Liver (tissue), 9 donors: ENCODE results near the gene CEP20. TPM values are rescaled to one million over a fixed set of nuclear protein-coding genes. Genes with fewer than 3 reads are reported as not detected.
"Not testable (repeated sequence)": the region's sequence is repeated elsewhere in the genome, so short reads cannot be mapped to it uniquely, and the experiment has no call there.

Experiments
- DNase-seq: peaks from one replicate; pipeline ENCODE4 v3.0.0-alpha.2; 2017; ENCODE audit warnings: low spot score
- H3K27ac ChIP-seq, 2 donors: one replicate each; pipeline ENCODE4 v1.7.0; 2013; ENCODE audit warnings: inconsistent platforms in 2 of 2, low read length in 2 of 2, control low read depth in 1 of 2, low read depth in 1 of 2, mild to moderate bottlenecking in 1 of 2
- H3K27me3 ChIP-seq, 4 donors: one replicate each; pipeline versions ENCODE4 v1.6.1 to v1.7.0; 2013; ENCODE audit warnings: low read length in 3 of 4, inconsistent platforms in 1 of 4, mild to moderate bottlenecking in 1 of 4, moderate library complexity in 1 of 4; ENCODE audit not compliant: control insufficient read depth in 4 of 4, insufficient read depth in 4 of 4
- H3K36me3 ChIP-seq, 4 donors: one replicate each; pipeline versions ENCODE4 v1.6.1 to v1.7.0; 2013; ENCODE audit warnings: low read length in 3 of 4, mild to moderate bottlenecking in 3 of 4, low read depth in 1 of 4, moderate library complexity in 1 of 4; ENCODE audit not compliant: control insufficient read depth in 4 of 4, insufficient read depth in 3 of 4
- H3K4me1 ChIP-seq, 4 donors: one replicate each; pipeline versions ENCODE4 v1.6.1 to v1.7.0; 2013; ENCODE audit warnings: low read length in 3 of 4, mild to moderate bottlenecking in 3 of 4, moderate library complexity in 1 of 4; ENCODE audit not compliant: control insufficient read depth in 4 of 4, insufficient read depth in 4 of 4
- H3K4me3 ChIP-seq, 3 donors: one replicate each; pipeline versions ENCODE4 v1.6.1 to v1.7.0; 2013; ENCODE audit warnings: low read length in 3 of 3, control low read depth in 1 of 3, low read depth in 1 of 3, mild to moderate bottlenecking in 1 of 3
- H3K9ac ChIP-seq, 2 donors: one replicate each; pipeline ENCODE4 v1.7.0; 2013; ENCODE audit warnings: low read length in 2 of 2, mild to moderate bottlenecking in 2 of 2, moderate library complexity in 2 of 2, control low read depth in 1 of 2, low read depth in 1 of 2
- H3K9me3 ChIP-seq, 4 donors: one replicate each; pipeline versions ENCODE4 v1.6.1 to v1.7.0; 2013; ENCODE audit warnings: low read length in 3 of 4; ENCODE audit not compliant: control insufficient read depth in 4 of 4
- EGR1 ChIP-seq, 2 donors: IDR thresholded peaks; 2 replicates each; pipeline ENCODE4 v1.6.1; 2016 to 2018; ENCODE audit warnings: antibody characterized with exemption in 2 of 2, low read depth in 2 of 2
- FOXA1 ChIP-seq: IDR thresholded peaks from 2 replicates; pipeline ENCODE4 v1.6.1; 2016; ENCODE audit warnings: antibody characterized with exemption
- FOXA2 ChIP-seq: IDR thresholded peaks from 2 replicates; pipeline ENCODE4 v1.6.1; 2016; ENCODE audit warnings: antibody characterized with exemption
- GABPA ChIP-seq, 2 donors: IDR thresholded peaks in 1 of 2; conservative IDR thresholded peaks in 1 of 2; 2 replicates each; pipeline ENCODE4 v1.6.1; 2016; ENCODE audit warnings: antibody characterized with exemption in 2 of 2, mild to moderate bottlenecking in 1 of 2, moderate library complexity in 1 of 2
- HNF4A ChIP-seq, 2 donors: conservative IDR thresholded peaks; 2 replicates each; pipeline ENCODE4 v1.6.1; 2016; ENCODE audit warnings: antibody characterized with exemption in 2 of 2, mild to moderate bottlenecking in 2 of 2
- HNF4G ChIP-seq: IDR thresholded peaks from 2 replicates; pipeline ENCODE4 v1.6.1; 2016; ENCODE audit warnings: antibody characterized with exemption
- JUND ChIP-seq, 2 donors: IDR thresholded peaks; 2 replicates each; pipeline ENCODE4 v1.6.1; 2016; ENCODE audit warnings: antibody characterized with exemption in 2 of 2
- MAX ChIP-seq: IDR thresholded peaks from 2 replicates; pipeline ENCODE4 v1.6.1; 2016; ENCODE audit warnings: antibody characterized with exemption
- RAD21 ChIP-seq, 2 donors: IDR thresholded peaks; 2 replicates each; pipeline ENCODE4 v1.6.1; 2016; ENCODE audit warnings: antibody characterized with exemption in 2 of 2, mild to moderate bottlenecking in 2 of 2
- RXRA ChIP-seq, 2 donors: IDR thresholded peaks; 2 replicates each; pipeline ENCODE4 v1.6.1; 2017 to 2018; ENCODE audit warnings: antibody characterized with exemption in 2 of 2, mild to moderate bottlenecking in 1 of 2
- TAF1 ChIP-seq: conservative IDR thresholded peaks from 2 replicates; pipeline ENCODE4 v1.6.1; 2016; ENCODE audit warnings: antibody characterized with exemption, mild to moderate bottlenecking
- YY1 ChIP-seq: IDR thresholded peaks from 2 replicates; pipeline ENCODE4 v1.6.1; 2016; ENCODE audit warnings: antibody characterized with exemption, mild to moderate bottlenecking
- ZBTB33 ChIP-seq: IDR thresholded peaks from 2 replicates; pipeline ENCODE4 v1.6.1; 2016; ENCODE audit warnings: antibody characterized with exemption
- WGBS: extraction: QIAGEN DNeasy Blood & Tissue Kit; methylation state at CpG from one replicate; pipeline ENCODE4 v1.1.7; 2013; 5-methylcytosine and 5-hydroxymethylcytosine counted together
- polyA plus RNA-seq, 2 donors: library from polyadenylated mRNA; stranded (reverse) in 1 of 2; unstranded in 1 of 2; fragments of 200-250 nt in 1 of 2; fragments of >200 nt in 1 of 2; fragmentation: Nextera tagmentation in 1 of 2; extraction: Ambion mirVana in 1 of 2; gene quantifications; one replicate each; pipeline versions ENCODE4 v1.2.1 to v1.2.3, GENCODE V29; 2013 to 2015
- total RNA-seq, 2 donors: library from RNA; depleted of rRNA; stranded (reverse); fragments of >200 nt; gene quantifications; one replicate each; pipeline ENCODE4 v1.2.3, GENCODE V29; 2014
- TF ChIP-seq, protein P1 (sequence below): IDR thresholded peaks from 2 replicates; pipeline ENCODE4 v1.6.1; 2016; ENCODE audit warnings: antibody characterized with exemption
- TF ChIP-seq, protein P2 (sequence below): IDR thresholded peaks from 2 replicates; pipeline ENCODE4 v1.6.1; 2016; ENCODE audit warnings: antibody characterized with exemption, mild to moderate bottlenecking
- donor health status: healthy.
- donor health status: healthy.
- donor health status: healthy.
- donor health status: healthy.
- donor health status: healthy.

Gene CEP20
- total and polyA plus RNA-seq, 4 donors, result 10.7 to 19.2 (median 13.3) TPM

DNA sequence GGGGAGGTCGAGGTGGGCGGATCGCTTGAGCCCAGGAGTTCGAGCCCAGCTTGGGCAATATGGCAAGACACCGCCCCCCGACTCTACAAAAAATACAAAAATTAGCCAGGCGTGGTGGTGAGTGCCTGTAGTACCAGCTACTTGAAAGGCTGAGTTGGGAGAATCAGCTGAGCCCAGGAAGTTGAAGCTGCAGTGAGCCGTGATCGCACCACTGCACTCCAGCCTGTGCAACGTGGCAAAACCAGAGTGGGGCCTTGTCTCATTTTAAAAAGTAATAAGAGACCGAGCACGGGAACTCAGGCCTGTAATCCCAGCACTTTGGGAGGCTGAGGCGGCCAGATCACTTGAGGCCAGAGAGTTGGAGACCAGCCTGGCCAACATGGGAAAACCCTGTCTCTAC lies 36.6 kb upstream of the CEP20 start:
- WGBS, result 96% methylated on average over 13 of the region's 13 CpGs
- H3K4me1 ChIP-seq, result no peaks in the 10 kb centered on the region
- no peak overlapping the region for H3K27ac ChIP-seq
- TF ChIP-seq FOXA1, result no peak
- TF ChIP-seq FOXA2, result no peak
- no peak for TF ChIP-seq TAF1
- TF ChIP-seq HNF4A (conservative IDR thresholded peaks at IDR 0.05), result no peak
- TF ChIP-seq ZBTB33, result no peak
- no peak for TF ChIP-seq RXRA (IDR thresholded peaks at IDR 0.05)
- TF ChIP-seq GABPA (IDR thresholded peaks at IDR 0.05 in 1 of 2, conservative IDR thresholded peaks at IDR 0.05 in 1 of 2), result no peak
- no peak for TF ChIP-seq HNF4G
- TF ChIP-seq RAD21 (IDR thresholded peaks at IDR 0.05), result no peak
- TF ChIP-seq YY1, result no peak
- TF ChIP-seq, protein P1, sequence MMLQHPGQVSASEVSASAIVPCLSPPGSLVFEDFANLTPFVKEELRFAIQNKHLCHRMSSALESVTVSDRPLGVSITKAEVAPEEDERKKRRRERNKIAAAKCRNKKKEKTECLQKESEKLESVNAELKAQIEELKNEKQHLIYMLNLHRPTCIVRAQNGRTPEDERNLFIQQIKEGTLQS, result no peak
- DNase-seq, result no peak
- no peaks in the 10 kb centered on the region for H3K9me3 ChIP-seq
- no peak overlapping the region for H3K4me3 ChIP-seq
- no peaks in the 10 kb centered on the region for H3K36me3 ChIP-seq
- H3K27me3 ChIP-seq, result no peaks in the 10 kb centered on the region
- no peak overlapping the region for H3K9ac ChIP-seq

GRCh38 chr16:15919331-15919730 lies 30.9 kb upstream of the CEP20 start:
- TF ChIP-seq EGR1 (IDR thresholded peaks at IDR 0.05; ENCODE audit: low read depth in 2 of 2), result no peak
- no peak for TF ChIP-seq HNF4A (conservative IDR thresholded peaks at IDR 0.05)
- TF ChIP-seq TAF1, result no peak
- no peak for TF ChIP-seq FOXA1
- TF ChIP-seq, protein P1, result no peak
- TF ChIP-seq JUND (IDR thresholded peaks at IDR 0.05), result no peak
- no peak for TF ChIP-seq ZBTB33
- TF ChIP-seq MAX, result no peak
- TF ChIP-seq, protein P2, sequence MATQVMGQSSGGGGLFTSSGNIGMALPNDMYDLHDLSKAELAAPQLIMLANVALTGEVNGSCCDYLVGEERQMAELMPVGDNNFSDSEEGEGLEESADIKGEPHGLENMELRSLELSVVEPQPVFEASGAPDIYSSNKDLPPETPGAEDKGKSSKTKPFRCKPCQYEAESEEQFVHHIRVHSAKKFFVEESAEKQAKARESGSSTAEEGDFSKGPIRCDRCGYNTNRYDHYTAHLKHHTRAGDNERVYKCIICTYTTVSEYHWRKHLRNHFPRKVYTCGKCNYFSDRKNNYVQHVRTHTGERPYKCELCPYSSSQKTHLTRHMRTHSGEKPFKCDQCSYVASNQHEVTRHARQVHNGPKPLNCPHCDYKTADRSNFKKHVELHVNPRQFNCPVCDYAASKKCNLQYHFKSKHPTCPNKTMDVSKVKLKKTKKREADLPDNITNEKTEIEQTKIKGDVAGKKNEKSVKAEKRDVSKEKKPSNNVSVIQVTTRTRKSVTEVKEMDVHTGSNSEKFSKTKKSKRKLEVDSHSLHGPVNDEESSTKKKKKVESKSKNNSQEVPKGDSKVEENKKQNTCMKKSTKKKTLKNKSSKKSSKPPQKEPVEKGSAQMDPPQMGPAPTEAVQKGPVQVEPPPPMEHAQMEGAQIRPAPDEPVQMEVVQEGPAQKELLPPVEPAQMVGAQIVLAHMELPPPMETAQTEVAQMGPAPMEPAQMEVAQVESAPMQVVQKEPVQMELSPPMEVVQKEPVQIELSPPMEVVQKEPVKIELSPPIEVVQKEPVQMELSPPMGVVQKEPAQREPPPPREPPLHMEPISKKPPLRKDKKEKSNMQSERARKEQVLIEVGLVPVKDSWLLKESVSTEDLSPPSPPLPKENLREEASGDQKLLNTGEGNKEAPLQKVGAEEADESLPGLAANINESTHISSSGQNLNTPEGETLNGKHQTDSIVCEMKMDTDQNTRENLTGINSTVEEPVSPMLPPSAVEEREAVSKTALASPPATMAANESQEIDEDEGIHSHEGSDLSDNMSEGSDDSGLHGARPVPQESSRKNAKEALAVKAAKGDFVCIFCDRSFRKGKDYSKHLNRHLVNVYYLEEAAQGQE, result no peak
- H3K27ac ChIP-seq, result no peak overlapping the region
- WGBS, result 95% methylated on average over 6 of the region's 6 CpGs

DNA sequence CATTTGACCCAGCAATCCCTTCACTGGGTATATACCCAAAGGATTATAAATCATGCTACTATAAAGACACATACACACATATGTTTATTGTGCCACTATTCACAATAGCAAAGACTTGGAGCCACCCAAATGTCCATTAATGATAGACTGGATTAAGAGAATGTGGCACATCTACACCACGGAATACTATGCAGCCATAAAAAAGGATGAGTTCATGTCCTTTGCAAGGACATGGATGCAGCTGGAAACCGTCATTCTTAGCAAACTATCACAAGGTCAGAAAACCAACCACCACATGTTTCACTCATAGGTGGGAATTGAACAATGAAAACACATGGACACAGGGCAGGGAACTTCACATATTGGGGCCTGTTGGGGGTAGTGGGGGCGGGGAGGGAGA lies 29.9 kb upstream of the CEP20 start:
- H3K27me3 ChIP-seq, H3K9me3 ChIP-seq, H3K9ac ChIP-seq, H3K36me3 ChIP-seq, H3K27ac ChIP-seq, H3K4me3 ChIP-seq, DNase-seq, H3K4me1 ChIP-seq: not testable (repeated sequence)
- 80% methylated on average over 3 of the region's 3 CpGs for WGBS

More at GRCh38 chr16:15919331-15919730, 30.9 kb upstream of the CEP20 start:
- no peak overlapping the region for H3K4me3 ChIP-seq
- no peak for DNase-seq
- no peak overlapping the region for H3K9ac ChIP-seq
- H3K27me3 ChIP-seq, result no peaks in the 10 kb centered on the region
- no peaks in the 10 kb centered on the region for H3K9me3 ChIP-seq
- no peaks in the 10 kb centered on the region for H3K36me3 ChIP-seq
- no peaks in the 10 kb centered on the region for H3K4me1 ChIP-seq
